ENCODE data around the gene GPR55.

Gene GPR55

DNA sequence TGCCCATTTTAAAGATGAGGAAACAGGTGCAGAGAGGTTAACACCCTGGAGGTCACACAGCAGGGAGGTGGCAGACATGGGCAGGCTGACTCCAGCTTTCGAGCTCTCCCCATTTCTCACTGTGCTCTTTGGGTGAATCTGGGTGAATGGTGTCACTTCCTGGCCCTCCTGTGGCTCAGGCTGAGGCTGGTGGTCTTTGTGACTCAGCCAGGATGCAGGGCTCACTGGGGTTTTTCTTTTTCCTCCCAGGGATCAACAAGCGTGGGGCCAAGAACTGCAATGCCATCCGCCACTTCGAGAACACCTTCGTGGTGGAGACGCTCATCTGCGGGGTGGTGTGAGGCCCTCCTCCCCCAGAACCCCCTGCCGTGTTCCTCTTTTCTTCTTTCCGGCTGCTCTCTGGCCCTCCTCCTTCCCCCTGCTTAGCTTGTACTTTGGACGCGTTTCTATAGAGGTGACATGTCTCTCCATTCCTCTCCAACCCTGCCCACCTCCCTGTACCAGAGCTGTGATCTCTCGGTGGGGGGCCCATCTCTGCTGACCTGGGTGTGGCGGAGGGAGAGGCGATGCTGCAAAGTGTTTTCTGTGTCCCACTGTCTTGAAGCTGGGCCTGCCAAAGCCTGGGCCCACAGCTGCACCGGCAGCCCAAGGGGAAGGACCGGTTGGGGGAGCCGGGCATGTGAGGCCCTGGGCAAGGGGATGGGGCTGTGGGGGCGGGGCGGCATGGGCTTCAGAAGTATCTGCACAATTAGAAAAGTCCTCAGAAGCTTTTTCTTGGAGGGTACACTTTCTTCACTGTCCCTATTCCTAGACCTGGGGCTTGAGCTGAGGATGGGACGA lies 47.1 kb downstream of the GPR55 start:
- DNase-seq: no peak

- no peak for DNase-seq
Observed at GRCh38 chr2:230877116-230877758, 47.8 kb downstream of the GPR55 start.

DNA sequence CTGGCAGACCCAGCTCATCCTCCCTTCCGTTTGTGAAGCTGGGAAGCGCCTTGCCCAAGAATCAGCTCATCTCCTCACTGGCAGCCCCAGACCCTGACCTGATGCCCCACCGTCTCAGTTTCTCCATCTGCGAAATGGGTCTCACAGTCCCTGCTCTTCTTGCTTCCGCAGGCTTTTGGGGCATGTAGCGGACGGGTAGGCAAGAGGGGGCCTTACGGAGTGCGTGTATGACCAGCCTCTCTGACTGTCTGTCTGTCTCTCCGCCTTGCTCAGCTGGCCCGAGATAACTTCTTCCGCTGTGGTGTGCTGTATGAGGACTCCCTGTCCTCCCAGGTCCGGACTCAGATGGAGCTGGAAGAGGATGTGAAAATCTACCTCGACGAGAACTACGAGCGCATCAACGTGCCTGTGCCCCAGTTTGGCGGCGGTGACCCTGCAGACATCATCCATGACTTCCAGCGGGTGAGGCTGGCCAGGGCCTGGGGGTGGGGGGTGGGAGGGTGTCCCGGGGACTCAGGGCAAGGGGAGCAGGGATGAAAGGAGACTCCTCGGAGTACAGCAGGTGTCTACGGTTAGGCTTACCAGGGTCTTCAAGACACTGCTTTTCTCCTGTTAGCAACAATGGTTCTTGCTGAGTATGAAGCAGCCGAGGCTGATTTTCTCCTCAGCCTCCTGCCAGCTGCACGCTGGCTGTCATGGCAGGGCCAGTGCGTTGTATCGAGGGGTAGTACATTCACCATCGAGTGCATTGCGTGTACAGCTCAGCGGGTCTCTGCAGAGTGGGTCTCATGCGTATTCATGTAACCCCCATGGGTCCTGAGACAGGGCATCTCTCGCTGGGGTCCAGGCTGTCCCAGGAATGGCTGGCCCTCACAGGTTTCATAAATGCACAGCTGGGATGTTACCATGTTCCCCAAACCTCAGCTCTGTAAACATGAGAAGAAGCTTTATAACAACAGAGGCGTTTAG lies 49.4 kb downstream of the GPR55 start:
- DNase-seq: no peak

- no peak for DNase-seq
Observed at GRCh38 chr2:230874876-230875275, 50.2 kb downstream of the GPR55 start.

DNA sequence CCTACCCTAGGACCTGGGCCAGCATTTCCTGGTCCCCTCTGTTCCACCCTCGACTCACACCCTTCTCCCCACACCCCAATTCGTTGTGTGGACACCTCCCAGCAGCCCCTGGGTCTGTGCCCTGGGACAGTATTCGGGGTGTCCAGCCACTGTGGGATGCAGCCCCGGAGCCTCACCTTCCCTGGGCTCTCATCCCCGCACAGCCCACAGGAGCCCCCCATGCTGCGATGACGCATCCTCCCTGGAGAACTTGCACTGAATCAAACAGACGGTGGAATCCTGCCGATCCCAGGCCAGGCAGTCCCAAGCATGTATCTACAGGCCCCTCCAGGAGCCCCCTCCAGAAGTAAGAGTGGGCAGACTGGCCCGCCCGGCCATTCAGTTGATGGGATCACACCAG lies 50.6 kb downstream of the GPR55 start:
- DNase-seq: no peak

- no peak for DNase-seq
Observed at GRCh38 chr2:230873661-230874401, 51.2 kb downstream of the GPR55 start.

DNA sequence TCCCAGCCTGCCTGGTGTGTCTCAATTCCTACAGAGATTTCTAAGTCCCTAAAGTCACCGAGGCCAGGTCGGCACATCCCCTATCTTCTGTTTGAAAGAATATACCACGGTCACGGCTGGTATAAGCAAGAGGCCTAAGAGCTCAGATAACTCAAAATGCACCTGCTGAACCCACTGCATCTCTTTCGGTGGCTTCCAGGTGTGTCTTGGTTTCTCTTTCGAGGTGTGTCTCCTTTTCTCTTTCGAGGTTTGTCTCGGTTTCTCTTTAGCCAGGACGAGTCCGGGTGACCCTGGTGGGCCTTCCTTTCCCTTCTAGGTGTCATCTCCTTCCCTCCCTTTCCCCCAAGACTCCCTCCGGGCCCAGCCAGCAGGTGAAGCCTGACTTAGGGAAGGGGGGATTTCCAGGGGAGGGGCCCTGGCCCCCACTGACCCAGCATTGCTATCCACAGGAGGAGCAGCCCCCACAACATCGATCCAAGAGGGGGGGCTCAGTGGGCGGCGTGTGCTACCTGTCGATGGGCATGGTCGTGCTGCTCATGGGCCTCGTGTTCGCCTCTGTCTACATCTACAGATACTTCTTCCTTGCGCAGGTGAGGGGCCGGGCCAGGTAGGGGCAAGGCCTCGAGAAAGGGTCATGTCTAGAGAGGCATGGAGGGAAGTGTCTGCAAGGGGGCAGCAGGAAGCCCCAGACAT lies 51.9 kb downstream of the GPR55 start:
- no peak for DNase-seq

DNA sequence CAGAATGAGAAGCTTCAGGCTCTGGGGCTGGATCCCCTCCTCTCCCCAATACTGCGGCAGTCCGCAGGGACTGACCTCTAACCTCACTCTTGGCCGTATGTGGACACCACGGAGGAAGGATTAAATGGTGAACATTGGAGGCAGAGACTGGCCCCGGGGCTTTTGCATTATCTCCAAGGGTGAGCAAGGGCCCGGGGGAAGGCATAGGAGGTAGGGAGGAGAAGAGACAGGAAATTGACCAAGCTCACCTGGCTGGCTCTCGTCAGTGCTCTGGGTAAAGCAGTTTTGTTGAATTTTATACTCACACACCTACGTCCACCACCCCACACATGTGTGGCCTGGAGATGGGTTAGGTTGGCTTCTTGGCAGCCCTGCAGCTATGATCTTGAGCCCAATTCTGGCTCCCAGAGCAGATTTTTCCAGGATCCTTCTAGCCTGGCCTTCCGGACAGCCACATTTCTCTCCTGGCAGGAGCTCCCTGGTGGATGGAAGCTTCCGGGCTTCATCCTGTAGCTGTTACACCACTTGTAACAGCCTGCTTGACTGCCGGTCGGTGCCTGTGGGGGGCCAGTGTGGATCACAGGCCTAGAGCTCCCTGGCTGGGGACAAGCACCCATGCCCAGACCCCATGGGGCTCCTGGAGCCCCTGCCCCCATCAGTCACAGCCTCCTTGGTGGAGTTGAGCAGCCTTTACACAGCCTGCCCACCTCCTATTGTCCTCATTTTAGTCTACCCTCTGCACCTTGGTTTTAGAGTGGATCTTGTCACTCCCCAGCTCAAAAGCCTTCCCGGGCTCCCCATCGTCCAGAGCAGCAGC lies 52.7 kb downstream of the GPR55 start:
- DNase-seq: no peak

- no peak for DNase-seq
Observed at GRCh38 chr2:230871361-230872150, 53.5 kb downstream of the GPR55 start.

- no peak for DNase-seq
Observed at GRCh38 chr2:230870544-230871360, 54.3 kb downstream of the GPR55 start.

- no peak for DNase-seq
Observed at GRCh38 chr2:230869914-230870543, 55.0 kb downstream of the GPR55 start.

DNA sequence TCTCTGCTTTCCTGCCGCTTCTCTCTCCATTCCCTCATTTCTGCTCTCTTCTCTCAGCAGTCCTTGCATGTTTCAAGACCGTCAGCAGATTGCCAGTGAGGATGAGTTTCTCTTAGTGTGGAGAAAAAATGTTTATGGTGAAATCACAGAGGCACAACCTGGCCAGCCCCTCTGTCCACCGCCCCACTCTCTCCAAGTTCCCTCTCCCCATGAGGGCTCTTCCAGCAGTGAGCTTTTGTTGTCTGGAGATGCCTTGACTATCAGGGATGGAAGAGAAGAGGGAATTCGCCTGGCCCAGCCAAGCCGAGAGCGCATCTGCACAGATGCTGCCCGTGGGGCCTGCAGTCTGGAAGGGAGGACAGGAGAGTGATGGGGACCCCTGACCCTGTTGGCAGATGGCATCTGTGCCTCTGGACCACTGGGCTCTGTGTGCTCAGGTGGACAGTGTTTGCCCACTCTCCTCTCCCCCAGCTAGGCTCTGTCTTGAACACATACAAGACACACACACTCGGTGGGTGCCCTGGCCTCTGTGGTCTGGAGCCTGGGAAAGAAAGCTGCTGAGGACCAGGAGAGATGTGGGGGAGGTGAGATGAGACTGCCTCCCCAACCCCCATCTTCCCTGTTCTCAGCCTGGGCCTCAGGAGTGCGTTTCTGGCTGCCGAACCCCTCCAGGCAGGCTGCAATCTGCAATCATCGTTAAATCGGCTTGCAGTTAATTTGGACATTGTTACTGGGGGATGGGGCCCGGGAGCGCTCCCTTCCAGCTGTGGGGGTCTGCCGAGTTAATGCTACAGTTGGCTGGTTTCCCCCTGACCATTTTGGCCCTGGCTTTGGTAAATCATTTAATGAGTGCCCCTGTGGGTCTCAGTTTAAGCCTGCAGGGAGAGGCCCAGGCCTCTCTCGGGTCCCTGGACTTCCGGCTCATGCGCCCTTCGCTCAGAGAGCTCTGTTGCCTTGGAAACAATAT lies 55.8 kb downstream of the GPR55 start:
- no peak for DNase-seq

DNA sequence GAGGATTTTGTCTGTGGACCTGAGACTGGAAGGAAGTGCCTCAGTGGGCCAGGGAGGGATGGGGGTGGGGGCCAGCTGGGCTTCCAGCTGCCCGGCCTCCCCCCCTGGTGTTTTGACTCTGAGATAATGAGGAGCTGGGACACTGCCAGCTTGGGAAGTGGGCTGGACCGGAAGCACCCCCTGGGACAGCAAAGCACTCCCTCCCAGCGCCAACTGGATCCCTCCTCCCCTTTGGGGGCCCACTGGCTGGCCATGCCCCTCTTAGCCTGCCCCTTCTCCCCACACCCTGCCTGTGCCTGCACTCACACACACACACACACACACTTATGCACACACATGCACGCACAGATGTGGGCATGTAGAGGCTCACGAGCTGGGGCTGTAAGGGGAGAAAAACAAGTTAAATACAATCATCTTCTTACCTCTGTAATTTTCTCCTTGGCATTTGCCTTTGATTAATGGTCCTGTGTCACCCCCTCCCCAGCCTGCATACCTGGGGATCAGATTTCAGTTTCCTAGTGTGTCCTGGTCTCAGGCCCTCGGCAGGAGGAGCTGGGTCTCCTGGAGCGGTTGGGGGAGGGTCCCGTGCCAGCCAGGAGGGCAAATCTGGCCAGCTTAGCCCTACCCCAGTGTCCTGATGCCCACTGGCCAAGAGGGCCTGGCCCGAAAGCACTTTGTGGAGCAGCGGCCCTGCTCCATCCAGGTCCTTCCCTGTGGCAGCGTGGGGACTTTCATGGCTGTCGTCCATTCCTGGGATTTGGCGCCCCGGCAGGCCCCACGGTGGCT lies 56.7 kb downstream of the GPR55 start:
- no peak for DNase-seq

DNA sequence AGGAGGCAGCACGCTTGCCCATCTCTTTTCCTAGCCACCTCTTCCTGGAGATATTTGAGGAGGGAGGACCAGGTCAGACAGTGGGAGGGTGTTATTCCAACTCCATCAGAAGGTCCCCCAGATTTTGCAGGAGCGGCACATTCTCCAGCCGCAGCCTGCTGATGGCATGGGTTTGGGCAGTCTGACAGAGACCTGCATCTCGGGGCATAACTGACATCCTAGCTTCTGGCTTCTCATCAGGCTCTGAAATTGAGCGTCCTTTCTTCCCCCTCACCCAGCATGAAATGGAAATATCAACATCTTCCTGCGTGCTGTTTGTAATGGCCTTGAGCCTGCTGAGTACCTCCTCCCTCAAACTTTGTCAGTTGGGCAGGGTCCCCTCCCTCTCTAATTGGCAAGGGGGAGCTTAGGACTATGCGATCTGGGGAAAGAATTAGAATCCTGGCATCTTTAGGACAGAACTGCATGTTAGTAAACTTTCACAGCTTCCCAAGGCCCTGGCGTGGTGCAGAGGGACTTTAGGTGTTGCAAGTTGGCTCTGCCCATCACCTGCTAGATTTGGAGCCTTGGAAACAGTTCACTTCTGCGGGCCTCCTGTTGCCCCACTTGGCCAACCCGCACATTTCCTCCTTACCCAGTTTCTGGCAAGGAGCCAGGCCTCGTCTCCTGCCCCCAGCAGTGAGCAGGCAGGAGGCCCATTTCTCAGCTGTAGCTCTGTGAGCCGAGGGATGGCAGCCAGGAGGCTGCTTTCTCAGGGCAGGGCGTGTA lies 58.1 kb downstream of the GPR55 start:
- no peak for DNase-seq
